ENCODE measurements around the gene FPGS.

DNA sequence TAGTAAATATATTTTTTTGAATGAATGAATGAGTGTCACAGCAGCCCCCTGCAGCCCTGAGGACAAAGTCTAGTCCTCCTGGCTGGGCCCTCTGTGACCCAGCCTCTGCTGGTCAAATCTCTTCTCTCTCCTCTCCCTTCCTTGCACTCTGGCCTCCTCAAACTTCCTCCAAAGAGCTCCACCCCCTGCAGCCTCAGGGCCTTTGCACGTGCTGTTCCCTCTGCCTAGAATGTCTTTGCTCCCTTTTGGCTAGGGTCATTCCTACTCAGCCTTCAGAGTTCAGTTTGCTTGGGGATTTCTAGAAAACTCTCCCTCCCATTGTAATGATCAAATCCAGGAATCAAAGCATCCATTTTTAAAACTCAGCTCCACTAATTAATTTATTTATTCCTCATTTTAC lies 37.3 kb upstream of the FPGS start:
- TF ChIP-seq EZH2 (IDR thresholded peaks at IDR 0.05; ENCODE audit: low read length) = no peak
- TF ChIP-seq, protein P1, sequence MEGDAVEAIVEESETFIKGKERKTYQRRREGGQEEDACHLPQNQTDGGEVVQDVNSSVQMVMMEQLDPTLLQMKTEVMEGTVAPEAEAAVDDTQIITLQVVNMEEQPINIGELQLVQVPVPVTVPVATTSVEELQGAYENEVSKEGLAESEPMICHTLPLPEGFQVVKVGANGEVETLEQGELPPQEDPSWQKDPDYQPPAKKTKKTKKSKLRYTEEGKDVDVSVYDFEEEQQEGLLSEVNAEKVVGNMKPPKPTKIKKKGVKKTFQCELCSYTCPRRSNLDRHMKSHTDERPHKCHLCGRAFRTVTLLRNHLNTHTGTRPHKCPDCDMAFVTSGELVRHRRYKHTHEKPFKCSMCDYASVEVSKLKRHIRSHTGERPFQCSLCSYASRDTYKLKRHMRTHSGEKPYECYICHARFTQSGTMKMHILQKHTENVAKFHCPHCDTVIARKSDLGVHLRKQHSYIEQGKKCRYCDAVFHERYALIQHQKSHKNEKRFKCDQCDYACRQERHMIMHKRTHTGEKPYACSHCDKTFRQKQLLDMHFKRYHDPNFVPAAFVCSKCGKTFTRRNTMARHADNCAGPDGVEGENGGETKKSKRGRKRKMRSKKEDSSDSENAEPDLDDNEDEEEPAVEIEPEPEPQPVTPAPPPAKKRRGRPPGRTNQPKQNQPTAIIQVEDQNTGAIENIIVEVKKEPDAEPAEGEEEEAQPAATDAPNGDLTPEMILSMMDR (optimal IDR thresholded peaks at IDR 0.05 in 1 of 3, IDR thresholded peaks at IDR 0.05 in 1 of 3, conservative IDR thresholded peaks at IDR 0.05 in 1 of 3; ENCODE audit: extremely low read depth in 1 of 3, insufficient read depth in 2 of 3, low read length in 3 of 3) = no peak
